GM03348 (cell line): ENCODE measurements around the gene HLX.
A peak's percentile ranks its signal among the peaks of the same experiment; 100 is the strongest.

Source experiments
- DNase-seq: peaks from one replicate; pipeline ENCODE4 v3.0.0; 2012; ENCODE audit warnings: low spot score

The HLX gene

DNA sequence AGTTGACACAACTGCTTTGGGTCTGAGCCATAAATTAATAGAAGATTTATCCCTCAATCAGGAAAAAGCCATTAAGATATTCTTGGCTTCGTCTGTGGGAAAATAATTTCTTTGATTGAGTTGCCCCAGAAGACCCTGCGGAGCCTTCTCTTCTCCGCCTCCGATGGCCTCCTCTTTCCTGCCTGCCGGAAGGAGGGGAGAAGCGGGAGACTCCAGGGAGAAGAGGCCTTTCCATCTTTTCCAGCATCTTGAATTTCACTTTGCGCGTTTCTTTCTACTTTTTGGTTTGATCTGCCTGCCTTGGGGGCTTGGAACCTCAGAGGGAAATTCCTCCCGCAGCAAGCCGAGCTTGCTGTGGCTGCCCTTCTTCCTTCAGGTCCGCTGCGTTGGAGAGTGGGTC, 16.8 kb downstream of the HLX start:
- DNase-seq, result no peak

GRCh38 chr1:220900842-220901241, 21.6 kb downstream of the HLX start:
- no peak for DNase-seq

- DNase-seq, result no peak
These were observed 22.6 kb downstream of the HLX start for GRCh38 chr1:220901881-220902280.

DNA sequence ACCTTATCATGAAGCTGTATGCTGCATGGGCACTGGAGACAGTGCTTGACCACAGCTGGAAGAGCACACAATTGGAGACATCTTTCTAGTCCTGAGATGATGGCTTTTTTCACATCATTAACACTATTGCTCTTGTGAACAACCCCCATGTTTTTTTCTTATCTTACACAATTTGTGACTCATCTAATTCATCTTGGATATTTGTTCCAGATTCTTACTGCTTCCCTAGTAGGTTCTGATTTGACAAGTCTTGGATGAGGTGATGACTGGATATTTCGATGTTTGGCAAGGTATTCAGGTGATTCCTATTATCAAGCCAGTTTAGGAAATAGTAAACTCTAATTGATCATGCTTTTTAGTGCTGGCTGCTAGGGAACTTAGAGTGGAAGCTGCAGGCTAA, 23.7 kb downstream of the HLX start:
- no peak for DNase-seq

DNA sequence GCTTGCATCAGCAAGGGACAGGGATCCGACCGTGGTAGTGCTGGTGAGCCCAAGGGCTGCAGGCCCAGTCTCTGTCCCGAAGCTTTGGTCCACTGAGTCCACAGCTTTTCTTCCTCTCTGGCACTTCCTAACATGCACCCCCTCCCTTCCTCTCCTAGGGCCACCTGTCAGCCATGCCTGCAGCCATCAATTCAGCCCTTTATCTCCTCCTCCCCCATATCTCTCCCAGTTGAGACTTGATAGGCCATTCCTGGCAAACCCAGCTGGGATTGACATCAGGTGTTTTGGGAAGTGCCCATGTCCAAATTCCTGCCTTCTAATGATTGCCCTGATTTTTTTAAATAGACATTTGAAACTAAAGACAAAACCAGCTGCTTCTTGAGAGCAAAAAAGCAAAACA, 25.6 kb downstream of the HLX start:
- DNase-seq, result no peak

DNA sequence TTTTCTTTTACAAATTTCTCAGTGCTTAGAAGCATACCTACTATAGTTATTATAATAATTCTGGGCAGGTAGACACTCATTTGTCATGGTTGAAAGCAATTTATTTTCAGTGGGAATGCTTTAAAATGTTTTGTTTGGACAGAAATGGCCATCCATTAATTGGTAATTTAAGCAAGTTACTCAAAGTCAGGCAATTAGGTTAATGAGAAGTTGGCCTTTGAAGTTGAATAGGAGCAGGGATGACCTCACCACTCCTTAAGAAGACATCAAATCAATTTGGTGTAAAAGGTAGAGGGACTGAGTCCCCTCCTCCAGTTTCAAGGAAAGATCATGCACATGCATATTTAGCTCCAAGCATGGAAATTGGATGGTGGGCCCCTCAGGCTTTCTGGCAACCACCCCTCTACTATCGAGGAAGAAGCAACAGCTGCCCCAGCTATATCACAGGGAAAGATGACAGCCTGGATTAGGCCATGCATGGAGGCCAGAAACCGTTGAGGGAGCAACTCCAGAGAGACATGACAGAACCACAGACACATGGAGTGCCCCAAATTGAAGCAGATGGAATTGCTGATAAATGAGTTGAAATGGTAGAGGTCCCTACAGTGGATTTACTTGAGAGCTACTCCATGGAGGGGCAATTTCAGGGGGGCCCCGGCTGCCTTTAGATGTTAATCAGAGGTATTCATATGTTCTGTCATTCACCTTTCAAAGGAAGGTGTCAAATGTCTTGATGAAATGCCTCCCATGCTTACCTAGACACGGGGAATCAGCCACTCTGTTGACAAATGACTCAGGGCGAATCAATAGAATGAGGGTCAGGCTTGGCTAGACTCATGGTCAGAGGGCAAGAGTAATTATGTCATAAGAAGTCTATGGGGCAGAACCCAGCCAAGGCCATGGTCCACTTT, 26.7 kb downstream of the HLX start:
- DNase-seq, result no peak

DNA sequence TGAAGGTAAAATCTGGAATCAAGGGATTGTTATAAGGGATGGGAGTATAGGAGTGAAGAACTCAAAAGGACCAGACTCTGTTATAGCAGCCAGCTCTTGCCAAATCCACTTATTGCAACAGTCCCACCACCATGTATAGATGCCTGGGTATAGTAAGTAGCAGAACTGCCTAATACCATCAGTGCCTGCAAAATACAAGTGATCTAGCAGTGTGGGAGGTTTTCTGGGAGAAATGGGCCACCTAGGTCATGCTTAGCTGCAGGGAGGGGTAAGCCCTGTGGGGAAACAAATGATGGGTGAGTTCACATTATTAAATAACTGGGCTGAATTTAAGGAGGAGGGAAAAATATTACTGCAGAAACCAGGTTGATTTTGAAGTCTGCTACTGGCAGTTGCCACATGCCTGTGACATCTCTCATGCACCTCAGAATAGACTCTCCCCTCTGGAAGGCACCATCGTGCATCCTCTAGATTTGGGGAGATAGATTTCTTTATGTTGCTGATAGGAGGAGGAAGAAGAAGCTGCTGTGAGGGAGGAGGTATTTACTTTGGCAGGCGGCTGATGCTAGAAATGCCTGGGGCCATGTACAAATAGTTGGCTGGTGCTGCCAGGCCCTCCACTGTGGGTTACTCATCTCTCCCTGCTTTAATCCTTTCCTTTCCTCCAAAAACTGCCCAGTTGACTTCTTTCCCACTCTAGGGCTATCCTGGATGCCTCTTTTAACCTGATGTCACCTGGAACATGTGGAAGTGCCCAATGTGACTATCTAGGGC, 27.5 kb downstream of the HLX start:
- peak; percentile 36 for DNase-seq

DNA sequence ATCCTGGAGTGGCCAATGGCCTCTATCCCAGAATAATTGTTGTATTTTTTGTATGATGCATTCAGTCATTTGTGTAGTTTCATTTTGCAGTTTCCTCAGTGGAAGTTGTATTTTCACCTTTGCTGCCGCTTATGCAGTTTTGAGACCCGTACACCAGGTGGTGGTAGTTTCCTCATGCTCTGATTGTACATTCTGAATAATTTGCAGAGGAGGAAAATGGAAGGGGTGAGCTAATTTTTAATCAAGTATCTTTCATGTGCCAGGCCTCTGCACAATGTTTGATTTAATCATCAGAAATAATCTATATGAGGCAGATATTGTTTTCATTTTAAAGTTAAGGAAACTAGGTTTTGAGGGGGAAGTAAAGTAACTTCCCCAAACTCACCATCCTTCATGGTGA, 29.5 kb downstream of the HLX start:
- peak; percentile 36 for DNase-seq

- DNase-seq, result no peak
These were observed 30.8 kb downstream of the HLX start for GRCh38 chr1:220910021-220910420.

DNA sequence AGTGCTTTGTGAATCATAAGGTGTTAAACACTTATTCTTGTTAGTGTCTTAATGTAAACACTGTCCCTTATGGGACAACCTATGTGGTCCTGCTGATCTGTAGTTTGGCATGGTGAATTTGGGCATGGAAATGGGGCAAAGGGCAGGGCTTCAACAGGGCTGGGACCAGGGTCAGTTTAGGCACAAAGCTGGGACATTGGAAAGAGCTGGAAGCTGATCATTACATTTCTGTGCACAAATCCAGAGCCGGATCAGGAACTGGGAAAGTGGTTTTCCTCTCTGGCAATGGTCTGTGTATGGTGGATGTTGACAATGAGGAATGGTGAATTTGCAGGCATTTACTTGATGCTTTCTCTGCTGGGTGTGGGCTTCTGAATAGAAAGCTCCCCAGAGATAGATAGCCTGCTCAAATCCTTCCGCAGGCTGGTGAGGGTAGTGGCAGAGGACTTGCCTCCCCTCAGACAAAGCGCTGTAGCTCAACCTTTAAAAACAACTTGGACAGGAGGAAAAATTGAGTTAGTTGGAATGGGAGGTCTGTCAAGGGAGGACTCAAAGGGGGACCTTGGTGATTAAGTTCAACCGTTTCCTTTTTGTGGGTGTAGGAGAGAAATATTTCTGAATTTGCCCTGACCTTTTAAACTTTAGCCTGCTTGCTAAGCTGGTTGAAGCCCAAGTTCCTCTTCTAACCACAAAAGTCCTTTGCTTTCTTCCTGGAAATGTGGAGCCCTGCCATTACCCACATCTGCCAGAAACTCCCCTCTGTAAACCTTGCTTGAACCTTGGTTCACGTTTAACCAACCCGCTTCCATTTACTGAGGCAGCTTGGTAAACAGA, 35.3 kb downstream of the HLX start:
- DNase-seq, result no peak

DNA sequence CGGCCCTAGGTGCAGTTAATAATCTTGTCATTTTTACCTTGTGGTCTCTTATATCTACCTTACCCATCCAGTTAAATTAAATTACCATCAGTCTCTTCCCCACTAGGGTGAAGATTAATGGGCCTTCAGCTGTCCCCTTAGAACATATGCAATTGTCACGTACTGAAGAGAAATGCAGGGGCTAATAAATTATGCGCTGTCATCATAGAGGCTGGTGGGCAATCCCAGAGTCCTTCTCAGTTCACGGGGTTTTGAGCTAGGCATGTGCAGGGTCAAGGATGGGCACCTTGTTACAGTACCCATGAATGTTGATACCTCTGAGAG, 35.8 kb downstream of the HLX start:
- DNase-seq, result no peak

DNA sequence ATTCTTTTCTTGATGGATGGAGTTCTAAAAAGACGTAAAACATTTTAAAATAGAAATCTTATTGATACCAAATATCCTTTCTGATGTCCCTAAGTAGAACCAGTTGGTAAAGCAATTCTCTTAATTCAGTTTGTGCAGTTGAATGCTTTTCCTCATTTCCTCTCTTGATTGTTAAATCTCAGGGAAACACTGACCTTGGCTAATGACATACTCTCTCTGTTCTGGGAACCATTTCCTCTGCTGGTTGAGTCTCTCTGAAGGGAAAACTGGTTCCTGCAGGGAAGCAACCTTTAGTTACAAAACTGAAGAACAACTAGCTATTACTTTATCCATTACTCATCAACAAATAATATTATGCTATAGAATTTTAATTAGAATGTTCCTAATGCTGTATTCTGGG, 36.7 kb downstream of the HLX start:
- no peak for DNase-seq

DNA sequence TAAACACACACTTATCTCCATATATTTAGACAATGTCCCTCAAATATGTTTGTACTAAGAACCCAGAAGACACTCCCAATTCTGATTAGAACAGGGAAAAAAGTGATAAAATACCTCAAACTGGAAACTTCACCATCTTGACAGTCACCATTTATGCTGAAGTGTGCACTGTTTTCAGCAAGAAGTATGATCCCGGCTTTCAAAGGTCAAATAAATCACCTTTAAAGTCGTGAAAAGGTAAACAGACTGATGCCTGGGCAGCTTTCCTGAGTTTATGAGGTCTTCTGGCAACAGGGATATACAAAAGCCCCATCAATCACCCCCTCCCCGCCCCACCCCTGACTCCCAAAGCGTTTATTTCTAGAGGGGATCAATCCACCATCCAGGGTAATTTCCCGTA, 37.9 kb downstream of the HLX start:
- DNase-seq, result no peak

DNA sequence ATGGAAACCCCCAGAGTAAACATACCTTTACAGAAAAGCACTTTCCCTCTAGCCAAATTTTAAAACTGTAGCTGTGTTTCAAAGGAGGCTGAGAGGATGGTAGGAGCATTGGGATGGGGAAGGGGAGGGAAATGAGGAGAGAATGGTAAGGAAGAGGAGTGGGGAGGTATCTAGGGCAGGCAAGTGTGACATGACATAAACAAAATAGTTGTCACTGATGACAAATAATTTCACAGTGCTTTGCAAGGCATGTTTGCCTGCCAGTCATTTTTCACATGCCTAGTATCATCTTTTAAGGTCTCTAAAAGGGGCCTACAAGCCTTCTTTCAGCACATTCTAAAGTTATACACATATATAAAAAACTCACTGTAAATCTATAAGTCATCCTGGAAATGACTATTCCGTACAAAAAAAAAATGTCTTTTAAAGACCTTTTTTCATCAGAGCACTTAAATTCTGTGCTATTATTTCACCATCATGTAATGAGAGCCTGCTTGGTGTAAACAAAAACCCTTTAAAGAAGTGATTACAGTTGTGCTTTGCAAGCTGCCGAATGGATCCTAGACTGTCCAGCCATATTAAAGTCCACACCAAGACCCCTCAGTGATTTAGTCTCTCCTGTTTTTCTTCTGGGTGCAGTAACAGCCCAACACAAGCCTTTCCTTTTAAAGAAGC, 38.4 kb downstream of the HLX start:
- DNase-seq, result no peak

- DNase-seq, result no peak
These were observed 39.2 kb downstream of the HLX start for GRCh38 chr1:220918285-220918951.

DNA sequence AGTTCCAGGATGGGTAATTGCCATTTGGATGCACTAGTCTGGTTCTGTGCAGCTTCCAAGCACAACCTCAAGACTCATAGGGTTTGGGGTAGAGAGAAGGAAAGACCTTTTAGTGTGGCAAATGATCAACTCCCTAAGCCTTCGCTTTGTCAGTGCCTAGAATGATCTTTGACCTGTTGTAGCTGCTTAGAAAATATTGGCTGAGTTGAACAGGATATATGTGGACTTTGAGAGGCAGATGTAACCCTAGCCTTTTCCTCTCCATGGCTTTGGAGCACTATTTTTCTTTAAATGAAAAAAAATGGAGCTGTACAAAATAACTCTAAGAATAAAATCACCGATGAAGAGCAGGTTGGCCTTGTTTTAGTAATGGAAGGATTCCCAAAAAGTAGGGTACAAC, 41.7 kb downstream of the HLX start:
- DNase-seq, result no peak

- no peak for DNase-seq
These were observed 42.3 kb downstream of the HLX start for GRCh38 chr1:220921498-220921897.

- DNase-seq, result no peak
These were observed 42.9 kb downstream of the HLX start for GRCh38 chr1:220921971-220922635.

GRCh38 chr1:220922951-220923350, 43.7 kb downstream of the HLX start:
- DNase-seq, result no peak

GRCh38 chr1:220924331-220924970, 45.2 kb downstream of the HLX start:
- no peak for DNase-seq
